ENCODE measurements around the gene TM9SF3.
"Not testable (repeated sequence)": the region's sequence is repeated elsewhere in the genome, so short reads cannot be mapped to it uniquely, and the experiment has no call there.

The TM9SF3 gene

GRCh38 chr10:96560966-96561887 is 25.6 kb downstream of the TM9SF3 start:
- no peak for FAIRE-seq

- FAIRE-seq = no peak
Measured at GRCh38 chr10:96560489-96560888, 26.3 kb downstream of the TM9SF3 start.

- peak; percentile 26 for FAIRE-seq
Measured at GRCh38 chr10:96556003-96556402, 30.8 kb downstream of the TM9SF3 start.

- FAIRE-seq = no peak
Measured at GRCh38 chr10:96555330-96555729, 31.5 kb downstream of the TM9SF3 start.

GRCh38 chr10:96548589-96548988 is 38.2 kb downstream of the TM9SF3 start:
- FAIRE-seq = no peak

- FAIRE-seq = not testable (repeated sequence)
Measured at GRCh38 chr10:96545558-96545957, 41.3 kb downstream of the TM9SF3 start.

- no peak for FAIRE-seq
Measured at GRCh38 chr10:96541921-96542320, 44.9 kb downstream of the TM9SF3 start.

- FAIRE-seq = no peak
Measured at GRCh38 chr10:96540240-96540639, 46.6 kb downstream of the TM9SF3 start.

GRCh38 chr10:96538683-96539082 is 48.1 kb downstream of the TM9SF3 start:
- FAIRE-seq = no peak

GRCh38 chr10:96536129-96536528 is 50.7 kb downstream of the TM9SF3 start:
- peak; percentile 37 for FAIRE-seq

- no peak for FAIRE-seq
Measured at GRCh38 chr10:96532523-96532922, 54.3 kb downstream of the TM9SF3 start.

GRCh38 chr10:96529634-96530279 is 57.1 kb downstream of the TM9SF3 start:
- no peak for FAIRE-seq

- FAIRE-seq = no peak
Measured at GRCh38 chr10:96524741-96525140, 62.1 kb downstream of the TM9SF3 start.

GRCh38 chr10:96517284-96517683 is 69.5 kb downstream of the TM9SF3 start:
- no peak for FAIRE-seq

- FAIRE-seq = no peak
Measured at GRCh38 chr10:96516337-96516736, 70.5 kb downstream of the TM9SF3 start.

- no peak for FAIRE-seq
Measured at GRCh38 chr10:96513698-96514561, 72.9 kb downstream of the TM9SF3 start, which contains the start of gene TLL2. Gene TLL2 (minus strand): TSS chr10:96513926. CDS start chr10:96513685, 241 bp downstream.

- no peak for FAIRE-seq
Measured at GRCh38 chr10:96513305-96513697, 73.5 kb downstream of the TM9SF3 start.

- no peak for FAIRE-seq
Measured at GRCh38 chr10:96512524-96513304, 74.1 kb downstream of the TM9SF3 start.

GRCh38 chr10:96511044-96511945 is 75.5 kb downstream of the TM9SF3 start:
- FAIRE-seq = no peak

- FAIRE-seq = no peak
Measured at GRCh38 chr10:96509017-96509641, 77.7 kb downstream of the TM9SF3 start.

GRCh38 chr10:96507044-96507443 is 79.8 kb downstream of the TM9SF3 start:
- no peak for FAIRE-seq

Measured in endometrium (tissue), 2 donors.